ENCODE data around the gene PTPDC1.

The PTPDC1 gene, protein sequence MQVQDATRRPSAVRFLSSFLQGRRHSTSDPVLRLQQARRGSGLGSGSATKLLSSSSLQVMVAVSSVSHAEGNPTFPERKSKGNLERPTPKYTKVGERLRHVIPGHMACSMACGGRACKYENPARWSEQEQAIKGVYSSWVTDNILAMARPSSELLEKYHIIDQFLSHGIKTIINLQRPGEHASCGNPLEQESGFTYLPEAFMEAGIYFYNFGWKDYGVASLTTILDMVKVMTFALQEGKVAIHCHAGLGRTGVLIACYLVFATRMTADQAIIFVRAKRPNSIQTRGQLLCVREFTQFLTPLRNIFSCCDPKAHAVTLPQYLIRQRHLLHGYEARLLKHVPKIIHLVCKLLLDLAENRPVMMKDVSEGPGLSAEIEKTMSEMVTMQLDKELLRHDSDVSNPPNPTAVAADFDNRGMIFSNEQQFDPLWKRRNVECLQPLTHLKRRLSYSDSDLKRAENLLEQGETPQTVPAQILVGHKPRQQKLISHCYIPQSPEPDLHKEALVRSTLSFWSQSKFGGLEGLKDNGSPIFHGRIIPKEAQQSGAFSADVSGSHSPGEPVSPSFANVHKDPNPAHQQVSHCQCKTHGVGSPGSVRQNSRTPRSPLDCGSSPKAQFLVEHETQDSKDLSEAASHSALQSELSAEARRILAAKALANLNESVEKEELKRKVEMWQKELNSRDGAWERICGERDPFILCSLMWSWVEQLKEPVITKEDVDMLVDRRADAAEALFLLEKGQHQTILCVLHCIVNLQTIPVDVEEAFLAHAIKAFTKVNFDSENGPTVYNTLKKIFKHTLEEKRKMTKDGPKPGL

DNA sequence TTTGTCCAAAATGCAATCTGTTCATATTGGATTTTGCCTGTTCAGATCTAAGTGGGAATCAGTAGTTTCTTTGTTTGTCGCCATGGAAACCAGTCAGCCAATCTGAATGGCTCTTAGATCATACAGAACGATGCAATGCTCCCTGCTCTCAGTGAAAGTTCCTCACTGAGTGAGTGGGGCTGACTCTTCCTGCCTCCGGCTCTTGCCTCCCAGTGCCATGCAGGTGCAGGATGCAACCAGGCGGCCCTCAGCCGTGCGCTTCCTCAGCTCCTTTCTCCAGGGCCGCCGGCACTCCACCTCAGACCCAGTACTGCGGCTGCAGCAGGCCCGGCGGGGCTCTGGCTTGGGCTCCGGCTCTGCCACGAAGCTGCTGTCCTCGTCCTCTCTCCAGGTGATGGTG is at the start of gene PTPDC1:
PTPDC1 (plus strand) TSS at position 151 of the 400 bp plus-strand sequence; CDS start at position 218, 67 bp downstream.
- in situ Hi-C loops (cut with HindIII; ENCODE audit: low sequenced_read_pairs): loop anchor here (5.0 to 10.0 kb wide), 2 partner anchors 42 to 90 kb away; no protein-coding TSS in a partner anchor

DNA sequence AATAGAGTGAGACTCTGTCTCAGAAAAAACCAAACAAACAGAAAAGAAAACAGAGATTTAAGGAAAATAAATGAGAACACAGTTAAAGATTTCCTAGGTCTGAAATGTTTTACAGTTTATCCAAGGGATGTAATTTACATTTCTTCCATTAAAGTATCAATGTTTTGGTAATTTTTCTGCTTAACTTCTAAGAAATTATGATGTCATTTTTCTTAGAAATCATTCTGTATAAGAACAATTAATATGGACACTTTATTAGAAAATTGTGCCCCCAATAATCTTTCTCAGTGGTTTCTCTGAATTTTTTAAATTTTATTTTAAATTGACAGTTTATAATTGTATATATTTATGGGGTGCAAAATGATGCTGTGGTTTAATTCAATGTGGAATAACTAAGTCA is 49.8 kb upstream of the PTPDC1 start:
- in situ Hi-C loops (cut with HindIII; ENCODE audit: low sequenced_read_pairs): no loop called here

DNA sequence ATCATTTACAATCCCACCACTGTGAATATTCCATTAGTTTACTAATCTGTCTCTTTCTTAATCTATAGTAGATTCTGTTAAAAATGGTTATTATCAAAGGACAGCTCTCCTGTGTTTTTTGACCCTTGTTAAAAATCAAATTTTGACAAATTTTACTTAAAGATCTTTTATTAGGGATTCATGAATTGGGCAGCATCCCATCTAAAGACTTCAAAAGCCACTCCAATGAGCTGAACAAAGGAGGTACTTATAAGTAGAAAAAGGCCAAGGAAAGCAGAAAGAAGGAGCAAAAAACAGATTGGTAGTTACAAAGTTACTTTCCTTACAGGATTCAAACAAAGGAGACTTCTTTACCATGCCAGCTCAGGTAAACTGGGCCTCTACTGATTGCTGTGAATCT is 44.5 kb upstream of the PTPDC1 start:
- in situ Hi-C loops (cut with HindIII; ENCODE audit: low sequenced_read_pairs): loop anchor here (5.0 kb wide), 1 partner anchor 43 kb away; the partner anchor contains the start of gene PTPDC1

DNA sequence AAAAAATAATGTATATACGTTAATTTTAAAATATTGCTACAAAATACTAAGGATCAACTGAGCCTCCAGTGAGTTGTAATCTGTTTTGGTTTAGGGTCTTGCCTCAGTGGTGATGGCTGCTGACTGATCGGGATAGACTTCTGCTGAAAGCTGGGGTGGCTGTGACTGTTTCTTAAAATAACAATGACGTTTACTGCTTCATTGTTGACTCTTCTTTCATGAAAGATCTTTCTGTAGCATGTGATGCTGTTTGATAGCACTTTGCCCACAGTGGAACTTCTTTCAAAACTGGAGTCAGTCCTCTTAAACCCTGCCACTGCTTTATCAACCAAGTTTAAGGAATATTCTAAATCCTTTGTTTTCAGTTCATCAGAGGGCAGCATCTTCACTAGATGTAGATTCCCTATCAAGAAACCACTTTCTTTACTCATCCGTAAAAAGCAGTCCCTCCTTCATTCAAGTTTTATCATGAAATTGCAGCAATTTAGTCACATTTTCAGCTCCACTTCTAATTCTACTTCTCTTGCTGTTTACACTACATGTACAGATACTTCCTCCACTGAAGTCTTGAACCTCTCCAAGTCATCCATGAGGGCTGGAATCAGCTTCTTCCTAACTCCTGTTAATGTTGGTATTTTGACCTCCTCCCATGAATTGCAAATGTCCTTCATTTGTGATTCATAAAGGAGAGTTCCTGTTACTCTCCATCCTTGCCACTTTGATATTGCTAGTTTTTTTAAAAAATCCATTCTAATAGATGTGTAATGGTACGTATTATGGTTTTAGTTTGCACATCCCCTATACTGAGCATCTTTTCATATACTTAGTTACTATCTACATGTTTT is 41.5 kb upstream of the PTPDC1 start:
- in situ Hi-C loops (cut with HindIII; ENCODE audit: low sequenced_read_pairs): loop anchor here (5.0 kb wide), 1 partner anchor 40 kb away; the partner anchor contains the start of gene PTPDC1

DNA sequence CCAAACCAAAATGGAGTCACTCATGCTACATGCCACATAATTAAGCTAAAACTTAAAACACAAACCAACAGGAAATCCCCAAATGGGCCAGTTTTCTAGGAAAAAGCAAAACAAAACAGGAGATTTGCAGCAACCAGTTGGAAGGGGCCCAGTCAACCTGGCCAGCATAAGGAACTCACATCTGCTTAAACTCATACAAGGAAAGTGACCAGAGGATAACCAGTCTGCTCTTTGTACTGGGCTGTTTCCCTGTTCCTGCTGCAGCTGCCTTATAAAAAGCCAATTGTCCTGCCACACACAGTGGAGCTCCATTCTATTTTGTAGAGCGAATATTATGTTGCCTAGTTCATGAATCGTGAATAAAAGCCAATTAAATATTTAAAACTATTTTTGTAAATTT is 29.5 kb upstream of the PTPDC1 start:
- in situ Hi-C loops (cut with HindIII; ENCODE audit: low sequenced_read_pairs): no loop called here

DNA sequence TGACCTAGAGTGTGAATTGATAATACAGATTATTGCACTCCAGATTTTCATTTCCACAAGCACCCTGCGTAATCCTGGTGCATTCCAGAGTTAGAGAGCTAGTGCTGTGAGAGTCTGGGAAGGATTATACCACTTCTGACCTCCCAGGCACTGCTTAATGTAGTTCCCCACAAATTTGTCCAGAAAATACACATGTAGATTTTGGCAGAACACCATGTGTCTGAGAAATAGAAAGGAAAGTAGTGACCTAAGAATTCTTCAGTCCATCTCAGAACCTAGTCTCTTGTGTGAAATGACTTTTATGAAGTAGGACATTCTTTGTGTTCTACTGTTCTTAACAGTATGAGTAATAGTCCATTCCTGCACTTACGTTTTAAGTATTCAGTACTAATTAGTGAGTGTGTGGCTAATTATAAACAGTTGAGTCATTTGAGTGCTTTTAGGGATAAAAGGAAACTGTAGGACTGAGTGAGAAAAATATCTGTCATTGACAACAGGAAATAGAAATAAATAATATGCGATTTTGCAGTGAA is 27.8 kb upstream of the PTPDC1 start:
- in situ Hi-C loops (cut with HindIII; ENCODE audit: low sequenced_read_pairs): no loop called here

DNA sequence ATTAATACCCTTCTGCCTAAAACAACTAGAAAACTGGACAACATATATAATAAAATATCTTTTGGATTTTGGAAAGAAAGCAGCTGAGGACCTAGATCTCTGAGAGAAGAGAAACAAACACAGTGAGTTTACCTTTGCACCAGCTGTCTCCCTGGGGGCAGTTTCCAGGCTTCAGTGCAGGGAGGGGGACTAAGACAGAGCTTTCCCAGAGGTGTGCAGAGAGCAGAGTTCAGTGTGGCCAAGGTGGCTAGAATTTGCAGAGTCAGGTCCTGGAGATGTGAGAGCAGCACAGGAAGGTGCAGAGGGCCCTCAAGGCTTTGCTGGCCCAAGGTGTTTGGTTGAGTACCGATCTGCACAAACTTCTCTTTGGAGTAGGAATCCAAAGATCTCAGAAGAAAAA is 26.3 kb upstream of the PTPDC1 start:
- in situ Hi-C loops (cut with HindIII; ENCODE audit: low sequenced_read_pairs): no loop called here

DNA sequence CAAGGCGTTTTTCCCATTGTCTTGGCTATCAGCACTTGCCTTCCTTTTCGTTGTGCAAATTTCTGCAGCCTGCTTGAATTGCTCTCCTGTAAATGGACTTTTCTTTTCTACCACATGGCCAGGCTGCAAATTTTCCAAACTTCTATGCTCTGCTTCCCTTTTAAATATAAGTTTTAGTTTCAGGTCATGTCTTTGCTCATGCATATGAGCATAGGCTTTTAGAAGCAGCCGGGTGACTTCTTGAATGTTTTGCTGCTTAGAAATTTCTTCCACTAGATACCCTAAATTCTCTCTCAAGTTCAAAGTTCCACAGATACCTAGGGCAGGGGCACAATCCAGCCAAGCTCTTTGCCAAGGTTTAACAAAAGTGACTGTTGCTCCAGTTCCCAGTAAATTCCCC is 22.4 kb upstream of the PTPDC1 start:
- in situ Hi-C loops (cut with HindIII; ENCODE audit: low sequenced_read_pairs): no loop called here

DNA sequence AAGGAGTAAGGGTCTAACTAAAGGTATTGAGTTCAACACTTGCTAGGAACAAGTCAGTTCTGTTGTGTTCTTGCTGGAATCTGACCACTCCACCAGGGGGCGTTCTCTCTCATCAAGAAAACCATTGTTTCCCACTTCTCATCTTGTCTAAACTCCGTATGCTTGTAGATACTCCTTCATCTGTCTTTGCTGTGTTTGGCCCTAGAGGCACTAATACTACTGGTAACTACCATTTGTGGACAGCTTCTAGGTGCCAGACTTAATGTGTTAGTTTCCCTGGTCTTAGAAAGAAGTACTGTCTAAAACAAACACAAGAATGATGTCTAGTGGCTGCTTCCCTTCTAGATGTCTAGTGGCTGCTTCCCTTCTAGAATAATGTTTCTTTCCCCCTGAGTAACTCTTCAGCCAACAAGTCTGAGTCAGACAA is 18.7 kb upstream of the PTPDC1 start:
- in situ Hi-C loops (cut with HindIII; ENCODE audit: low sequenced_read_pairs): no loop called here

DNA sequence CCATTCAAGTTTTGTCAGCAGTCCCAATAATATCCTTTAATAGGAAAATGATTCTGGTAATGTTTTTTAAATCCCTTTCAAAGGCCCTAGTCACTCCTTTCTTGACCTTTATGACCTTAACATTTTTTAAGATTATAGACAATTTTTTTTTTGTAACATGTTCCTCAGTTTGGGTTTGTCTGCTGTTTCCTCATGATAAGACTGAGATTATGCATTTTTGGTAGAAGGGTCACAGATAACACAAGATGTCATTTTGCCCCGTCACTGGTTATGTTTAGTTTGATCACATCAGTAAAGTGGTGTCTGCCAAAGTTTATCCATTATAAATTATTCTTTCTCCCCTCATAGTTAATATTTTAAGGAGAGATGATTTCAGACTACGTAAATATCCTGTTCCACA is 16.0 kb upstream of the PTPDC1 start:
- in situ Hi-C loops (cut with HindIII; ENCODE audit: low sequenced_read_pairs): no loop called here

DNA sequence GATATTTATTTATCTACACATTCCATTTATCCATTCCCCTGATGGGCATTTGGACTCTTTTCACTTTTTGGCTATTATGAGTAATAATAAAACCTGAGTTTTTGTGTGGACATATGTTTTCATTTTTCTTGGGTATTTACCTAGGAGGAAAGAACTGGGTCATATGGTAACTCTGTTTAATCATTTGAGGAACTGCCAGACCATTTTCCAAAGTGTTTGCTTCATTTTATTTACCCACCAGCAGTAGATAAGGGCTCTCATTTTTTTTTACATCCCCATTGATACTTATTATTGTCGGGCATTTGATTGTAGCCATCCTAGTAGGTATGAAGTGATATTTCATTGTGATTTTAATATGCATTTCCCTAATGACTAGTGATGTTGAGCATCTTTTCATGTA is 7.7 kb upstream of the PTPDC1 start:
- in situ Hi-C loops (cut with HindIII; ENCODE audit: low sequenced_read_pairs): no loop called here

DNA sequence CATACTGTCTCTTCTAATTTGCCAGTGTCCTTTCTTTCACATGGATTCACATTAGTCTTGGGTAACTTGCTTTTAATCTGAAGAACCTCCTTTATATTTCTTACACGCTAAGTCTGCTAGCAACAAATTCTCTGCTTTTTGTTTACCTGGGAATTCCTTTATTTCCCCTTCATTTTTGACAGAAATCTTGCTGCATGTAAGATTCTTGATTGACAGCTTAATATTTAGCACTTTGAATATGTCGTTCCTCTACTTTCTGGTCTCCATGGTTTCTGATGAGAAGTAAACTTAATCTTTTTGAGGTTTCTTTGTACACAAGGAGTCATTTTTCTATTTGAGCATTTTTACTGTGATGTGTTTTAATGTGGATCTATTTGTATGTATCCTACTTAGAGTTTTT is 6.2 kb upstream of the PTPDC1 start:
- in situ Hi-C loops (cut with HindIII; ENCODE audit: low sequenced_read_pairs): no loop called here

DNA sequence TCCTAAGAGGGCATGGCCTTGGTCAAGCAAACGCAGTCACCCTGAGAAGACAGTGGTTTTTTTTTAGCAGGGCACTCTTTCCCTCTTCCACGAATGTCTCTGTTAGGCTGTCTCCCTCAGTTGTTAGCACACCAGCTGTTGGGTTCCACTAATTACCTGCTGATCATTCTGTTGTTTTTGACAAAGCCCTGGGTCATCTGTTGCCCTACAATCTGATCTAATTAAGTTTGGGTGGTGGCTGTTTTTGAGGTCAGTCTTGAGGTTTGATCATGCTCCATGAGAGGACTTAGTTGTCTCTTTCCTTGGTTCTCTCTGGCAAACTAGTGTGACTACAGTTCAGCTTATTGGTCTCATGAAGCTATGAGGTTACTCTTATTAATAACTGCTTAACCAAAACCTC is 5.0 kb upstream of the PTPDC1 start:
- in situ Hi-C loops (cut with HindIII; ENCODE audit: low sequenced_read_pairs): no loop called here

DNA sequence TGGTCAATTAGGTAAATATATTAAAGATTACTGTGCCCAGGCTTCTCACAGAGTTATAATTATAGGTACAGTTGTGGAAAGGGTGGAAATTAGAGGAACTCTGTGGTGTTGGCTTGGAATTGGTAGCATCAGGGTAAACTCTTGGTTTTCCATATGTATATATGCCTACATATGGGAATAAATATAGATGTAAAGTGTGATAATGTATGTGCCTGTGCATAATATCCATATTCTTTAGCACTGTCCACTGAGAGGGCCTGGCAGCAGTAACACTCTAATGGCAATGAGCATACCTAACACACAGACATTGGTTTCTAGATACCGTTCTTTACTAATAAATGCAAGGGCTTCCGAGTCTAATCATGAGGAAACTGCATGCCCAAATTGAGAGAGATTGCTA is 4.0 kb upstream of the PTPDC1 start:
- in situ Hi-C loops (cut with HindIII; ENCODE audit: low sequenced_read_pairs): loop anchor here (5.0 to 10.0 kb wide), 2 partner anchors 38 to 95 kb away; no protein-coding TSS in a partner anchor

DNA sequence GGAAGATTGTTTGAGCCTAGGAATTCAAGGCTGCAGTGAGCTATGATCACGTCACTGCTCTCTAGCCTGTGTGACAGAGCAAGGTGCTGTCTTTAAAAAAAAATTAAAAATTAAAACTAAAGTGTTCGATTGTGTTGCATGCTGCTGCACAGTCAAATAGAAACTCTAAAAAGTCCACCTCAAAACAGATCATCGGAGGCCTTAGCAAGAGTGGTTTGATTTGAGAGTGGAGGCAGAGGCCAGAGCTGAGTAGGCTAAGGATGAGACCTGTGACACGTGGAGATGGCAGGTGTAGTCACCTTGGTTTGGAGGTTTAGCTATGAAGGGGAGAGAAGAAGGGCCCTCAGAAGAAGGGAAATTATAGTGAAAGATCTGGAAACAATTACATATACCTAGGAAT is 2.8 kb upstream of the PTPDC1 start:
- in situ Hi-C loops (cut with HindIII; ENCODE audit: low sequenced_read_pairs): loop anchor here (5.0 to 10.0 kb wide), 2 partner anchors 39 to 93 kb away; no protein-coding TSS in a partner anchor

DNA sequence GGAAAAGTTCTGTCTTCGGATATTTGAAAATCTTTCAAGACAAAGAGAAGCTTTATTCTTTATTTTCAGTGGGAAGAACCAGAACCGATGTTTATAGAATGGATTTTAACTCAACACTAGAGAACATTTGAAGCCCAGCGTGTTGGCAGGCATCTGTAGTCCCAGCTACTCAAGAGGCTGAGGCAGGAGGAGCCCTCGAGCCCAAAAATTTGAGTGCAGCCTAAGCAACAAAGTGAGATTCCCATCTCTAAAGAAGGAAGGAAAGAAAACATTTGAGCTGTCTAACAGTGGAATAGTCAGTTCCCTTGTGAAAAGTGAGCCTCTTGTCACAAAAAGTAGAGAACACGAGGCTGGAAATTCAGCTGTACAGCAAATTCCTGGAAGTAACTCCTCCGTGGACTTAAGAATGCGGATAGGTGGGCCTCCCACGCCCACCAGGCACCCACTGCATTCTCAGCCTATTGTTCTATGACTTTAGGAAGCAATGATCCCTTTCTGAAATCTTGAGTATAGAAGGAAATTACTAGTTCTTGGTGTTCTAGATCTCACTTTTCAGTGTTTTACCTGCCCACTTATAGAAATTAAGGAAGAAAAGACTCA is 2.3 kb upstream of the PTPDC1 start:
- in situ Hi-C loops (cut with HindIII; ENCODE audit: low sequenced_read_pairs): loop anchor here (5.0 to 10.0 kb wide), 2 partner anchors 40 to 93 kb away; no protein-coding TSS in a partner anchor

DNA sequence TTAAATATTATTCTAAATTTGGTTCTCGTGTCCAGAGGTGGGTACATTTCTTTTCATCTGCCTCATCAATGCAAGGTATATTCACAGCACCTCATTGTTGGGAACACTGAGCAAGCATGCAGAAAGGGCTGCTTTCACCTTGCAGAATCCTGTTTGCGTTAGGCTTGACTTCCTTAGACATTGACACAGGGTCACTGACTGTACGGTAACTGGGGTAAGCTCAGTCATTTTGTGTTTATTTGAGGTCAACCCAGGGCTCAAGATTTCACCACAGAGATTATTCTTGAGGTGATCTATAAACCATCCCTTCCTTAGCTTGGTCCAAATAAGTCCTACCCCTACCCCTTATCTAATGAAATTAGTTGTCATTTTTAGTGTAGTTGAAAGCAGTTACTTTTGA is 1.7 kb upstream of the PTPDC1 start:
- in situ Hi-C loops (cut with HindIII; ENCODE audit: low sequenced_read_pairs): loop anchor here (5.0 to 10.0 kb wide), 2 partner anchors 40 to 92 kb away; no protein-coding TSS in a partner anchor

DNA sequence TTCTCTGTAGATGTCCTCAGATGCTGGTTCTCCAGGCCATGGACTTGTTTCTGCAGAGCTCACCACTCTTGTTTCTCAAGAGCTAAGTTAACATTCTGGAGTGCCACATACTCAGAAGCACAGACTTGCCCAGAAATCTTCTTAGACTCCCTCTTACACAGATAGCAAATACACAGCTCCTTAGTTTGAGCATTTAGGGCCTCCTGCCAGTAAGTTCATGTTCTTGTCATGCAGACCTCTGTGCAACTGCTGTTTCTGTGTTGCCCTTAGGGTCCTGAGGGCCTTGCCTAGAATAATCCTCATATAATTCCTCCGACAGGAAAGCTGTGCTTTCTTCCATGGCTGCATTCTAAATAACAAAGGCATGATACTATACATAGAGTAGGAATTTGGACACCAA is 1.3 kb upstream of the PTPDC1 start:
- in situ Hi-C loops (cut with HindIII; ENCODE audit: low sequenced_read_pairs): loop anchor here (5.0 to 10.0 kb wide), 2 partner anchors 41 to 92 kb away; no protein-coding TSS in a partner anchor

DNA sequence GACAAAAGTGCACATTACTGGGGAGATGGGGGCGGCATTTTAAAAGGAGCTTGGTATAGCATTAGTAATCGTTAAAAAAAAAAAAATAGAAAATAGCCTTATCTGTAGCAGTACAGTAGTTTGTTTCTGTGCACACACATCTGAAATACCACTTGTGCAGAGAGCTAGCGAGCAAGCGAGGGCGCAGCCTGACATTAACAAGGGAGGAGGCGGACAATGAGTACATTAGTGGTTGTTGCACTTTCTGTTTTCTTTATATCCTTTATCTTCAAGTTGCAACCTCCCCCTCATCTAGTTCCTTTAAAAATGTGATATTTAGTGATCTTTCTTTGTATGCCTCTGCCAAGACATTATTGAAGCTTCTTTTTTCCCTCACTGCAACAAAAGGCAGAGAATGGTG is 880 bp upstream of the PTPDC1 start:
- in situ Hi-C loops (cut with HindIII; ENCODE audit: low sequenced_read_pairs): loop anchor here (5.0 to 10.0 kb wide), 2 partner anchors 41 to 91 kb away; no protein-coding TSS in a partner anchor
